SK-N-SH (cell line): ENCODE measurements around the gene TSC22D2. TPM values are rescaled to one million over a fixed set of nuclear protein-coding genes. Genes with fewer than 3 reads are reported as not detected.

Source experiments
- CTCF ChIA-PET: fragments of 300-600, 350-600 bp; formaldehyde crosslinking; extraction: SDS; loops from one replicate; lab custom pipeline; 2021; lab: Yijun Ruan, JAX
- POLR2A ChIA-PET: fragments of 350-600 bp; sonication (Branson Sonifier 250); formaldehyde crosslinking; extraction: SDS; loops from one replicate; lab custom pipeline; 2020; ENCODE audit warnings: antibody characterized with exemption, inconsistent platforms; lab: Yijun Ruan, JAX
- DNase-seq: peaks from one replicate; pipeline ENCODE4 v3.0.0; 2012
- H2AFZ ChIP-seq: fragments of 200-600 bp; sonication (generic); 2 replicates; pipeline ENCODE4 v1.8.1; 2016; ENCODE audit warnings: antibody characterized with exemption, mild to moderate bottlenecking, low read depth
- H3F3A ChIP-seq: fragments of 200-600 bp; sonication (generic); replicated peaks from 2 replicates; pipeline ENCODE3; 2016; ENCODE audit warnings: antibody characterized with exemption, mild to moderate bottlenecking; ENCODE audit not compliant: insufficient read depth
- H3K27ac ChIP-seq, 2 experiments: fragments of 200-500 bp in 1 of 2; fragments of 200-600 bp in 1 of 2; sonication (Bioruptor generic) in 1 of 2; sonication (generic), shearing (Covaris generic) in 1 of 2; 2 replicates each; pipeline versions ENCODE4 v1.5.1 to v1.6.1; 2014 to 2016; ENCODE audit warnings: low read depth in 2 of 2, inconsistent platforms in 1 of 2, low read length in 1 of 2, mild to moderate bottlenecking in 1 of 2, mixed read lengths in 1 of 2
- H3K27me3 ChIP-seq: fragments of 200-600 bp; sonication (generic), shearing (Covaris generic); 2 replicates; pipeline ENCODE4 v1.6.1; 2016; ENCODE audit warnings: mixed run types; ENCODE audit not compliant: insufficient read depth
- H3K36me3 ChIP-seq, 2 experiments: fragments of 200-500 bp in 1 of 2; fragments of 200-600 bp in 1 of 2; sonication (Bioruptor generic) in 1 of 2; sonication (generic) in 1 of 2; replicated peaks in 1 of 2; 2 replicates each; pipeline versions ENCODE3 to v1.5.1; 2014 to 2016; ENCODE audit warnings: low read length in 1 of 2, mild to moderate bottlenecking in 1 of 2; ENCODE audit not compliant: insufficient read depth in 2 of 2, control insufficient read depth in 1 of 2
- H3K4me1 ChIP-seq, 2 experiments: fragments of 200-500 bp in 1 of 2; fragments of 200-600 bp in 1 of 2; sonication (Bioruptor generic) in 1 of 2; sonication (generic), shearing (Covaris generic) in 1 of 2; 2 replicates each; pipeline versions ENCODE4 v1.5.1 to v1.6.1; 2014 to 2016; ENCODE audit warnings: low read depth in 1 of 2, low read length in 1 of 2, mixed run types in 1 of 2; ENCODE audit not compliant: insufficient read depth in 2 of 2, control insufficient read depth in 1 of 2
- H3K4me2 ChIP-seq: fragments of 200-600 bp; sonication (generic), shearing (Covaris generic); 2 replicates; pipeline ENCODE4 v1.6.1; 2017; ENCODE audit warnings: mixed run types
- H3K4me3 ChIP-seq, 2 experiments: fragments of 200-500 bp in 1 of 2; fragments of 200-600 bp in 1 of 2; sonication (Bioruptor generic) in 1 of 2; sonication (generic), shearing (Covaris generic) in 1 of 2; 2 replicates each; pipeline versions ENCODE4 v1.5.1 to v1.8.1; 2014 to 2016; ENCODE audit warnings: low read depth in 2 of 2, inconsistent platforms in 1 of 2, low read length in 1 of 2, mild to moderate bottlenecking in 1 of 2, mixed read lengths in 1 of 2, moderate library complexity in 1 of 2
- H3K79me2 ChIP-seq: fragments of 200-600 bp; sonication (generic); 2 replicates; pipeline ENCODE4 v1.8.1; 2017; ENCODE audit warnings: mild to moderate bottlenecking; ENCODE audit not compliant: insufficient read depth
- H3K9ac ChIP-seq: fragments of 200-600 bp; sonication (generic); 2 replicates; pipeline ENCODE4 v1.6.1; 2017; ENCODE audit warnings: mixed run types
- H3K9me2 ChIP-seq: fragments of 200-600 bp; sonication (generic); 2 replicates; pipeline ENCODE4 v1.6.1; 2017; ENCODE audit warnings: mixed run types
- H3K9me3 ChIP-seq: fragments of 200-600 bp; sonication (generic); 2 replicates; pipeline ENCODE4 v1.6.1; 2017; ENCODE audit warnings: mixed run types, mild to moderate bottlenecking, moderate library complexity
- H4K20me1 ChIP-seq: fragments of 200-600 bp; sonication (generic); 2 replicates; pipeline ENCODE4 v1.6.1; 2017; ENCODE audit warnings: mild to moderate bottlenecking, mixed run types; ENCODE audit not compliant: insufficient read depth
- CHD2 ChIP-seq: fragments of 150-350 bp; IDR thresholded peaks from 2 replicates; pipeline ENCODE4 v1.6.1; 2018; ENCODE audit warnings: low read length; ENCODE audit not compliant: partially characterized antibody
- ELF1 ChIP-seq: IDR thresholded peaks from 2 replicates; pipeline ENCODE4 v1.4.0; 2012
- EP300 ChIP-seq, 2 experiments: IDR thresholded peaks; 2 replicates each; pipeline versions ENCODE4 v1.4.0 to v1.6.1; 2012; ENCODE audit warnings: borderline replicate concordance in 1 of 2, low read depth in 1 of 2, low read length in 1 of 2
- FOXM1 ChIP-seq: IDR thresholded peaks from 2 replicates; pipeline ENCODE4 v1.4.0; 2012; ENCODE audit warnings: low read depth, mild to moderate bottlenecking
- IRF3 ChIP-seq: fragments of 150-350 bp; IDR thresholded peaks from 2 replicates; pipeline ENCODE4 v1.6.1; 2016; ENCODE audit warnings: mild to moderate bottlenecking, low read depth, low read length
- JUND ChIP-seq: IDR thresholded peaks from 2 replicates; pipeline ENCODE4 v1.4.0; 2012
- MEF2A ChIP-seq: IDR thresholded peaks from 2 replicates; pipeline ENCODE4 v1.4.0; 2012; ENCODE audit warnings: low read depth, borderline replicate concordance
- MXI1 ChIP-seq: IDR thresholded peaks from 2 replicates; pipeline ENCODE4 v1.6.1; 2012; ENCODE audit warnings: mild to moderate bottlenecking, low read depth, low read length, improper control_type of control experiment
- NRF1 ChIP-seq: IDR thresholded peaks from 2 replicates; pipeline ENCODE4 v1.6.1; 2012; ENCODE audit warnings: low read depth, mild to moderate bottlenecking, low read length
- POLR2AphosphoS5 ChIP-seq: IDR thresholded peaks from 2 replicates; pipeline ENCODE4 v1.6.1; 2012; ENCODE audit warnings: low read depth, low read length
- RAD21 ChIP-seq: IDR thresholded peaks from 2 replicates; pipeline ENCODE4 v1.6.1; 2012; ENCODE audit warnings: mild to moderate bottlenecking, low read length
- RFX5 ChIP-seq: IDR thresholded peaks from 2 replicates; pipeline ENCODE4 v1.6.1; 2012; ENCODE audit warnings: mild to moderate bottlenecking, improper control_type of control experiment, low read length
- RXRA ChIP-seq: IDR thresholded peaks from 2 replicates; pipeline ENCODE4 v1.4.0; 2012; ENCODE audit warnings: low read depth, mild to moderate bottlenecking, borderline replicate concordance
- TAF1 ChIP-seq: IDR thresholded peaks from 2 replicates; pipeline ENCODE4 v1.6.1; 2012; ENCODE audit warnings: low read depth, mild to moderate bottlenecking, low read length, moderate library complexity, borderline replicate concordance
- TCF12 ChIP-seq: IDR thresholded peaks from 2 replicates; pipeline ENCODE4 v1.4.0; 2012
- YY1 ChIP-seq: IDR thresholded peaks from 2 replicates; pipeline ENCODE4 v1.4.0; 2012; ENCODE audit warnings: low read depth, mild to moderate bottlenecking
- WGBS: methylation state at CpG from one replicate; pipeline ENCODE4 v1.1.6; 2017; ENCODE audit warnings: low lambda C conversion rate; 5-methylcytosine and 5-hydroxymethylcytosine counted together
- polyA plus RNA-seq, 3 experiments: library from polyadenylated mRNA; depleted of rRNA; stranded (reverse); fragments of >200 nt; gene quantifications; 2 replicates each; pipeline ENCODE4 v1.2.3, GENCODE V29; 2012
- TF ChIP-seq, protein P1 (sequence below): IDR thresholded peaks from 2 replicates; pipeline ENCODE4 v1.6.1; 2012; ENCODE audit warnings: mild to moderate bottlenecking, low read depth, low read length, moderate library complexity
- TF ChIP-seq, protein P2 (sequence below): IDR thresholded peaks from 2 replicates; pipeline ENCODE4 v1.4.0; 2012; ENCODE audit warnings: low read depth
- TF ChIP-seq, protein P3 (sequence below): IDR thresholded peaks from 2 replicates; pipeline ENCODE4; 2012

The TSC22D2 gene
- polyA plus RNA-seq, 1 of the 3 experiments (the other 2 are of a cell fraction), result 4.8 TPM

- H3K4me1 ChIP-seq, result peaks cover 0 to 14% of the 10 kb centered on the region in 2 experiments; a peak in 2 of 4 replicates
- no peaks in the 10 kb centered on the region for H3K9me3 ChIP-seq
- H3K27me3 ChIP-seq, result no peaks in the 10 kb centered on the region
- POLR2A ChIA-PET, result no interaction called here
- no peak for TF ChIP-seq EP300 (IDR thresholded peaks at IDR 0.05; ENCODE audit: borderline replicate concordance in 1 of 2, low read depth in 1 of 2, low read length in 1 of 2)
- TF ChIP-seq, protein P1, sequence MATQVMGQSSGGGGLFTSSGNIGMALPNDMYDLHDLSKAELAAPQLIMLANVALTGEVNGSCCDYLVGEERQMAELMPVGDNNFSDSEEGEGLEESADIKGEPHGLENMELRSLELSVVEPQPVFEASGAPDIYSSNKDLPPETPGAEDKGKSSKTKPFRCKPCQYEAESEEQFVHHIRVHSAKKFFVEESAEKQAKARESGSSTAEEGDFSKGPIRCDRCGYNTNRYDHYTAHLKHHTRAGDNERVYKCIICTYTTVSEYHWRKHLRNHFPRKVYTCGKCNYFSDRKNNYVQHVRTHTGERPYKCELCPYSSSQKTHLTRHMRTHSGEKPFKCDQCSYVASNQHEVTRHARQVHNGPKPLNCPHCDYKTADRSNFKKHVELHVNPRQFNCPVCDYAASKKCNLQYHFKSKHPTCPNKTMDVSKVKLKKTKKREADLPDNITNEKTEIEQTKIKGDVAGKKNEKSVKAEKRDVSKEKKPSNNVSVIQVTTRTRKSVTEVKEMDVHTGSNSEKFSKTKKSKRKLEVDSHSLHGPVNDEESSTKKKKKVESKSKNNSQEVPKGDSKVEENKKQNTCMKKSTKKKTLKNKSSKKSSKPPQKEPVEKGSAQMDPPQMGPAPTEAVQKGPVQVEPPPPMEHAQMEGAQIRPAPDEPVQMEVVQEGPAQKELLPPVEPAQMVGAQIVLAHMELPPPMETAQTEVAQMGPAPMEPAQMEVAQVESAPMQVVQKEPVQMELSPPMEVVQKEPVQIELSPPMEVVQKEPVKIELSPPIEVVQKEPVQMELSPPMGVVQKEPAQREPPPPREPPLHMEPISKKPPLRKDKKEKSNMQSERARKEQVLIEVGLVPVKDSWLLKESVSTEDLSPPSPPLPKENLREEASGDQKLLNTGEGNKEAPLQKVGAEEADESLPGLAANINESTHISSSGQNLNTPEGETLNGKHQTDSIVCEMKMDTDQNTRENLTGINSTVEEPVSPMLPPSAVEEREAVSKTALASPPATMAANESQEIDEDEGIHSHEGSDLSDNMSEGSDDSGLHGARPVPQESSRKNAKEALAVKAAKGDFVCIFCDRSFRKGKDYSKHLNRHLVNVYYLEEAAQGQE, result no peak
- TF ChIP-seq TCF12, result no peak
- no peak for TF ChIP-seq JUND
- TF ChIP-seq, protein P2, sequence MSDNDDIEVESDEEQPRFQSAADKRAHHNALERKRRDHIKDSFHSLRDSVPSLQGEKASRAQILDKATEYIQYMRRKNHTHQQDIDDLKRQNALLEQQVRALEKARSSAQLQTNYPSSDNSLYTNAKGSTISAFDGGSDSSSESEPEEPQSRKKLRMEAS, result no peak
- TF ChIP-seq RXRA, result no peak
- no peak for TF ChIP-seq MXI1
- TF ChIP-seq MEF2A, result no peak
- TF ChIP-seq FOXM1, result no peak
- no peak for TF ChIP-seq RAD21
- no peak for TF ChIP-seq POLR2AphosphoS5
- no peak for TF ChIP-seq CHD2
- peaks cover 36% of the 10 kb centered on the region for H3F3A ChIP-seq
- no peak overlapping the region for H3K4me3 ChIP-seq
- no peak overlapping the region for H3K27ac ChIP-seq
- H3K9ac ChIP-seq, result no peak overlapping the region
- H3K4me2 ChIP-seq, result no peak overlapping the region
- H2AFZ ChIP-seq, result no peak overlapping the region
- H3K9me2 ChIP-seq, result no peaks in the 10 kb centered on the region
- CTCF ChIA-PET, result no interaction called here
- H3K79me2 ChIP-seq, result peaks cover 12% of the 10 kb centered on the region
- no peaks in the 10 kb centered on the region for H3K36me3 ChIP-seq
- DNase-seq, result no peak
- H4K20me1 ChIP-seq, result no peaks in the 10 kb centered on the region
Observed at GRCh38 chr3:150367757-150368156, 40.3 kb upstream of the TSC22D2 start.

DNA sequence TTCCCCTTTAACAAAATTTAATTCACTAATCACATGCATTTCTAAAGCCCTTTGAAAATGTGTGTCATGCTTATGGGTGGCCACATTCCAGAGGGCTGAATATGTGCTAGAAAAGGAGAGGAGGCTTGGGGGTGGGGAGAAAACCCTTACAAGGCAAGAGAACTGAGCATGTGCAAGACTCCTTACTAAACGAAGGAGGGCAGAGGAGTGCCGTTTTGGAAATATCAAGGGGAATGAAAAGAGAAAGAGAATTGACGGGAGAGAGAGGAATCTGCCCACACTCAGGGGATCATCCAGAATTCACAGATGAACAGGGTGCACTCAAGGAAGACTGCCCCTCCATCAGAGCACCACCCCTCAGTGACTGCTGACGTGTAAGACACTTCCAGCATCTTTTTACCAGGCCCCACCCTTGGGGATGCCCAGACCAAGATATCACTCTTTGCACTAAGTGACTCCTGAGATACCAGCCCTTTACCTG is 37.9 kb upstream of the TSC22D2 start:
- Histone ChIP-seq H4K20me1 (no peaks in the 10 kb centered on the region), H3K4me2 (peak overlapping the region; percentile 77), H3K4me1 (peaks cover 0 to 14% of the 10 kb centered on the region in 2 experiments; a peak in 2 of 4 replicates), H3K9ac (peak overlapping the region; percentile 93), H3F3A (peaks cover 44% of the 10 kb centered on the region), H2AFZ (peak overlapping the region; percentile 15; the same call in 1 of the 2 replicates), H3K9me3 (no peaks in the 10 kb centered on the region), H3K27ac (peak overlapping the region; percentile 76 to 97; a peak in 3 of 4 replicates), H3K9me2 (no peaks in the 10 kb centered on the region), H3K79me2 (peaks cover 19% of the 10 kb centered on the region), H3K36me3 (no peaks in the 10 kb centered on the region), H3K27me3 (no peaks in the 10 kb centered on the region), H3K4me3 (peak overlapping the region; percentile 48 to 64; a peak in 3 of 4 replicates)
- CTCF ChIA-PET, result no interaction called here
- no peak for DNase-seq
- 6% methylated on average over 4 of the region's 4 CpGs for WGBS
- POLR2A ChIA-PET, result no interaction called here
- peak; percentile 60 for TF ChIP-seq NRF1
- no peak for TF ChIP-seq RXRA
- no peak for TF ChIP-seq MXI1
- TF ChIP-seq IRF3, result no peak
- peak; percentile 9; the same call in 1 of the 2 replicates for TF ChIP-seq TAF1
- TF ChIP-seq ELF1, result no peak
- TF ChIP-seq RFX5, result peak; percentile 75
- TF ChIP-seq, protein P2, result peak; percentile 76; the same call in 1 of the 2 replicates
- 0 out of 2 replicates have a peak, but pooled peaks have one; percentile 39 for TF ChIP-seq MEF2A
- no peak for TF ChIP-seq YY1
- TF ChIP-seq, protein P3, sequence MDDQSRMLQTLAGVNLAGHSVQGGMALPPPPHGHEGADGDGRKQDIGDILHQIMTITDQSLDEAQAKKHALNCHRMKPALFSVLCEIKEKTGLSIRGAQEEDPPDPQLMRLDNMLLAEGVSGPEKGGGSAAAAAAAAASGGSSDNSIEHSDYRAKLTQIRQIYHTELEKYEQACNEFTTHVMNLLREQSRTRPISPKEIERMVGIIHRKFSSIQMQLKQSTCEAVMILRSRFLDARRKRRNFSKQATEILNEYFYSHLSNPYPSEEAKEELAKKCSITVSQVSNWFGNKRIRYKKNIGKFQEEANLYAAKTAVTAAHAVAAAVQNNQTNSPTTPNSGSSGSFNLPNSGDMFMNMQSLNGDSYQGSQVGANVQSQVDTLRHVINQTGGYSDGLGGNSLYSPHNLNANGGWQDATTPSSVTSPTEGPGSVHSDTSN, result peak; percentile 36; the same call in 1 of the 2 replicates
- peak in 1 of 2 experiments; percentile 78; a peak in 2 of 4 replicates for TF ChIP-seq EP300 (IDR thresholded peaks at IDR 0.05; ENCODE audit: borderline replicate concordance in 1 of 2, low read depth in 1 of 2, low read length in 1 of 2)
- no peak for TF ChIP-seq RAD21
